Stomach (tissue), 9 donors: Measurements from ENCODE around the gene NUDC. TPM values are rescaled to one million over a fixed set of nuclear protein-coding genes. Genes with fewer than 3 reads are reported as not detected.

ENCODE experiments used
- DNase-seq, 2 donors: peaks; one replicate each; pipeline versions ENCODE4 v3.0.0 to v3.0.0-alpha.2; 2013 to 2019
- H3K27ac ChIP-seq, 5 donors: fragments of 200-600 bp in 4 of 5; sonication (generic) in 4 of 5; one replicate each; pipeline ENCODE4 v1.5.1; 2013 to 2019; ENCODE audit warnings: mild to moderate bottlenecking in 1 of 5, moderate library complexity in 1 of 5
- H3K27me3 ChIP-seq, 3 donors: fragments of 200-600 bp; sonication (generic); one replicate each; pipeline ENCODE4 v1.5.1; 2017 to 2019; ENCODE audit warnings: mixed run types in 1 of 3
- H3K36me3 ChIP-seq, 4 donors: fragments of 200-600 bp; sonication (generic); 1 replicate in 3 of 4; 2 replicates in 1 of 4; pipeline ENCODE4 v1.5.1; 2016 to 2019
- H3K4me1 ChIP-seq, 4 donors: fragments of 200-600 bp; sonication (generic); one replicate each; pipeline ENCODE4 v1.5.1; 2016 to 2019
- H3K4me3 ChIP-seq, 4 donors: fragments of 200-600 bp; sonication (generic) in 3 of 4; one replicate each; pipeline ENCODE4 v1.5.1; 2016 to 2019; ENCODE audit warnings: mild to moderate bottlenecking in 1 of 4
- H3K9me3 ChIP-seq, 4 donors: fragments of 200-600 bp; sonication (generic); one replicate each; pipeline ENCODE4 v1.5.1; 2016 to 2019
- EP300 ChIP-seq: sonication (generic); formaldehyde crosslinking; IDR thresholded peaks from one replicate; pipeline ENCODE4 v1.6.1; 2017; ENCODE audit warnings: antibody characterized with exemption
- POLR2A ChIP-seq, 4 donors: fragments of 450-650 bp; IDR thresholded peaks; one replicate each; pipeline ENCODE4 v1.6.1; 2016; ENCODE audit warnings: antibody characterized with exemption in 4 of 4, control low read depth in 2 of 4, mild to moderate bottlenecking in 1 of 4, moderate library complexity in 1 of 4
- POLR2AphosphoS5 ChIP-seq, 3 donors: sonication (generic); formaldehyde crosslinking; IDR thresholded peaks; one replicate each; pipeline ENCODE4 v1.6.1; 2016; ENCODE audit warnings: antibody characterized with exemption in 3 of 3
- WGBS, 5 donors: extraction: QIAGEN DNeasy Blood & Tissue Kit in 3 of 5; methylation state at CpG; one replicate each; pipeline versions ENCODE4 v1.1.5 to v1.1.7; 2013 to 2018; 5-methylcytosine and 5-hydroxymethylcytosine counted together
- intact Hi-C: fragments of 100-400 bp; cut with DNase I; formaldehyde crosslinking; loops from one replicate; pipeline ENCODE4 v1.15.1; 2023; ENCODE audit warnings: low total_unique reads
- polyA plus RNA-seq, 3 donors: library from polyadenylated mRNA; stranded (reverse); fragments of 200-250 nt; gene quantifications; one replicate each; pipeline ENCODE4 v1.2.3, GENCODE V29; 2013
- total RNA-seq, 5 donors: library from RNA; depleted of rRNA; stranded (reverse); fragments of >200 nt; gene quantifications; one replicate each; pipeline versions ENCODE4 v1.1.0 to v1.2.3, GENCODE V29; 2014 to 2016
- TF ChIP-seq, protein P1 (sequence below), 7 experiments: fragments of 450-650 bp in 4 of 7; fragments of 200-600 bp in 3 of 7; sonication (generic) in 3 of 7; IDR thresholded peaks; one replicate each; pipeline ENCODE4 v1.5.1; 2016 to 2019; ENCODE audit warnings: antibody characterized with exemption in 7 of 7, control low read depth in 2 of 7, mild to moderate bottlenecking in 1 of 7
- donor health status: healthy with polysubstance abuse.
- donor health status: Bipolar disorder and iron deficiency.
- donor health status: healthy.

The NUDC gene
- total and polyA plus RNA-seq, 8 donors, result 20.0 to 88.1 (median 47.1) TPM

DNA sequence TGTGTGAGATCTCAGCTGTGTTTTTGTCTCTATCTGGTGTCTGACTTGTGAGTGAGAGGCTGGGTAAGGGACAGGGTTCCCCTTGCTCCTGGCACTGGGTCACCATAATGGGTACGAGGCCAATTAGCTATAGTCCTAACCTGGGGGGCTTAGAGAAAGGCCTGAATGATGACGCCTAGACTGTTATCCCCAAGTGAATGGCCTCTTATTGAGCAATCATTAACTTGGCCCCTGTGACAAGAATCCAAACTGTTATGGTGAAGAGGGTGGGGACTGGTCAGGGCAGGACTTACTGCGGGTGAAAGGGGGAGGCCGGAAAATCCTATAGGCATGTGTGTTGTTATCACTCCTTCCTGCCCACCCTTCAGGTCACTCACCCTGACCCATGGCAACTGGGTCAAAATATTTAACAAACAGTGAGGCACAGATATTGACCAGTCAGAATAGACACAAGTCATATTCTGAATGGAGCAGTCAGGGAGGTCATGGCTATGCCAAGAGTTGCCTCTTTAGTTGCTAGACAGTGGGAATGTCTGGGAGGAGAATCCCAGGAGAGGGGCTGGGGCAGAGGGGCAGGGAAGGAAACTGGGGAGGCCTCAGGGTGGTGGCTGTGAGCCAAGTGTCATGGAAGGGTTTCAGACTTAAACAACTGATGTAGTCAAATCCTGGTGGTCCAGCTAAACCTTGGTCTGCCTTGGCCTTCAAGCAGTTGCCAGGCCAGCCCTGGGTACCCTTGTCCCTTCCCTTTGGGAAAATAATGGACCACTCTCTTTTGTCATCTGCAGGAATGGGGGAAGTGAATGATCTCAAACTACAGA is 11.0 kb upstream of the NUDC start:
- Histone ChIP-seq H3K9me3 (no peaks in the 10 kb centered on the region), H3K4me3 (peak overlapping the region in 1 of 4 donors; percentile 45), H3K27me3 (no peaks in the 10 kb centered on the region), H3K36me3 (no peaks in the 10 kb centered on the region), H3K4me1 (peaks cover 20 to 34% (median 28%) of the 10 kb centered on the region in 4 donors), H3K27ac (peak overlapping the region; percentile 69 to 93 (median 87))
- intact Hi-C loops, result no loop called here
- peak in 1 of 2 donors; percentile 64 for DNase-seq
- 31 to 62% (median 41%) methylated on average over 3 to 4 of the region's 4 CpGs for WGBS, 5 donors
- TF ChIP-seq POLR2AphosphoS5 (IDR thresholded peaks at IDR 0.05), result peak in 1 of 3 donors; percentile 22
- TF ChIP-seq, protein P1, sequence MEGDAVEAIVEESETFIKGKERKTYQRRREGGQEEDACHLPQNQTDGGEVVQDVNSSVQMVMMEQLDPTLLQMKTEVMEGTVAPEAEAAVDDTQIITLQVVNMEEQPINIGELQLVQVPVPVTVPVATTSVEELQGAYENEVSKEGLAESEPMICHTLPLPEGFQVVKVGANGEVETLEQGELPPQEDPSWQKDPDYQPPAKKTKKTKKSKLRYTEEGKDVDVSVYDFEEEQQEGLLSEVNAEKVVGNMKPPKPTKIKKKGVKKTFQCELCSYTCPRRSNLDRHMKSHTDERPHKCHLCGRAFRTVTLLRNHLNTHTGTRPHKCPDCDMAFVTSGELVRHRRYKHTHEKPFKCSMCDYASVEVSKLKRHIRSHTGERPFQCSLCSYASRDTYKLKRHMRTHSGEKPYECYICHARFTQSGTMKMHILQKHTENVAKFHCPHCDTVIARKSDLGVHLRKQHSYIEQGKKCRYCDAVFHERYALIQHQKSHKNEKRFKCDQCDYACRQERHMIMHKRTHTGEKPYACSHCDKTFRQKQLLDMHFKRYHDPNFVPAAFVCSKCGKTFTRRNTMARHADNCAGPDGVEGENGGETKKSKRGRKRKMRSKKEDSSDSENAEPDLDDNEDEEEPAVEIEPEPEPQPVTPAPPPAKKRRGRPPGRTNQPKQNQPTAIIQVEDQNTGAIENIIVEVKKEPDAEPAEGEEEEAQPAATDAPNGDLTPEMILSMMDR (IDR thresholded peaks at IDR 0.05), result no peak

DNA sequence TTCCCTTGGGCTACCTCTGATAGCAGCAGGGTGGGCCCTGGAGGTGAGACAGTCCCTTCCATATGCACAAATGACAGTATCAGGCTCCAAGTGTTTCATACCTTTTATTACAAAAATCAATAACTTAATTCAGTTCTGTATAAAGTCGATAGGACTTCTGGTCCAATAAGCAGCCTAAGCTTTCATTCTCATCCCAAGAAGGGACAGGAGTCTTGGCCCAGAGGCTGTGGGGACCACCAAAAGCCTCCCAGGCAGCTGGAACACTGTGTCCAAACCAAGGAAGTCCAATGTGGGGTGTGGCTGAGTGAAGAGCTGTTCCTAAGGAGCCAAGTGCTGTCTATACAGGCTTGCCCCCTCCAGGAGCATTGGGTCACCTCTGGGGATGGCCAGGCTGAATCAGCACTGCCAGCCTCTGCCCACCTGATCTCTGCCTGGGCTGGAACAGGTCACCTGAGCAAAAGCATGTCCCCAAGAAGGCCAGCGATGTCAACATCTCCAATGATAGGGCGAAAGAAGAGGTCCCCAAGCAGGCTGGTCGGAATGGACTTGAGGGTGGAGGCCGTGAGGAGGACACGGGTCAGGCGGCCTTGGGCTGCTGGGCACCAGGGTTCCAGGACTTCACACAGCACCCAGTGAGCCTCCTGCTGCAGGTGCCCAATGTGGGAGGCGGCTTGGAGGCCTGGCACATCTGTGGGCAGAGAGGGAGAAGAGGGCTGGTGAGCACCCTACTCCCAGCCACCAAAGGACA is 10.0 kb upstream of the NUDC start:
- Histone ChIP-seq H3K4me3 (peak overlapping the region in 3 of 4 donors; percentile 32 to 45 (median 44)), H3K27me3 (no peaks in the 10 kb centered on the region), H3K4me1 (peaks cover 25 to 38% (median 32%) of the 10 kb centered on the region in 4 donors), H3K27ac (peak overlapping the region; percentile 69 to 93 (median 87)), H3K36me3 (no peaks in the 10 kb centered on the region), H3K9me3 (no peaks in the 10 kb centered on the region)
- TF ChIP-seq EP300 (no peak), POLR2A (IDR thresholded peaks at IDR 0.05) (no peak), POLR2AphosphoS5 (IDR thresholded peaks at IDR 0.05) (no peak)
- TF ChIP-seq, protein P1 (IDR thresholded peaks at IDR 0.05), result no peak
- DNase-seq, result no peak
- 22 to 75% (median 44%) methylated on average over 8 of the region's 8 CpGs for WGBS, 5 donors
- intact Hi-C loops, result no loop called here

DNA sequence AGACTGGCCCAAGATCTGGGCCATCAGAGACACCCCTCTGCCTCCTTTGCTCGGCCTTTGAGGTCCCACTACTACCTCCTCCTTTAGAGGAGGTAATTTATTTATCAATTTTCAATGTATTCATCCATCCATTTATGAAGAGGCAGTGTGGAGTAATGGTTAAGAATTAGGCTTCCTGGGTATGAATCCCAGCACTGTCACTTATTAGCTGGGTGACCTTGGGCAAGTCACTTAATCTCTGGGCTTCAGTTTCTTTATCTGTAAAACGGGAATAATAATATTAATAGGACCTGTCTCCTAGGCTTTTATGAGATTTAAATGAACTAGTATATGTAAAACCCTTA is 9.4 kb upstream of the NUDC start:
- WGBS, 5 donors, result 15 to 42% (median 30%) methylated on average over 2 of the region's 2 CpGs
- no peaks in the 10 kb centered on the region for H3K9me3 ChIP-seq
- intact Hi-C loops, result no loop called here
- no peak for TF ChIP-seq POLR2AphosphoS5 (IDR thresholded peaks at IDR 0.05)
- no peaks in the 10 kb centered on the region for H3K27me3 ChIP-seq
- DNase-seq, result no peak
- H3K27ac ChIP-seq, result peak overlapping the region; percentile 70 to 93 (median 89)
- peaks cover 25 to 38% (median 33%) of the 10 kb centered on the region in 4 donors for H3K4me1 ChIP-seq
- no peaks in the 10 kb centered on the region for H3K36me3 ChIP-seq
- peak overlapping the region; percentile 32 to 45 (median 41) for H3K4me3 ChIP-seq

DNA sequence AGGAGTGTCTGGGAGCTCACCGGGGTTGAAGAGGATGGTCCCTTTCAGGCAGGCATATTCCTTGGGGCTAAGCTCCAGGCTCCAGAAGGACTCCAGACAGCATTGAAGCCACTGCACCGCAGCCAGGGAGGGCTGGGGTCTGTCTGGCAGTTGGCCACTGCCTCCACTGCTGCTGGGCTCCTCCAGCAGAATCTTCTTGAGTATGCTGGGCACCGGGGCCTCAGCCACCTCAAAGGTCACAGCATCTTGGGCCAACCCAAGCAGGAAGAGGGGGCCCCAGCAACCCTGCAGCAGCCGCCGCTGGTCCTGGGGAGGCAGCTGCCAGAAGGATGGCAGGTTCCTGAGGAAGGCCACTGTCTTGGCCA is 8.2 kb upstream of the NUDC start:
- TF ChIP-seq POLR2A (IDR thresholded peaks at IDR 0.05) (no peak), EP300 (no peak), POLR2AphosphoS5 (IDR thresholded peaks at IDR 0.05) (no peak)
- TF ChIP-seq, protein P1 (IDR thresholded peaks at IDR 0.05), result no peak
- Histone ChIP-seq H3K4me3 (peak overlapping the region; percentile 32 to 45 (median 41)), H3K9me3 (no peaks in the 10 kb centered on the region), H3K27ac (peak overlapping the region; percentile 83 to 93 (median 89)), H3K36me3 (no peaks in the 10 kb centered on the region), H3K4me1 (peaks cover 25 to 36% (median 32%) of the 10 kb centered on the region in 4 donors), H3K27me3 (no peaks in the 10 kb centered on the region)
- 26 to 43% (median 29%) methylated on average over 4 to 5 of the region's 5 CpGs for WGBS, 5 donors
- intact Hi-C loops, result no loop called here
- DNase-seq, result no peak
